IMR-90 (cell line): ENCODE results near the gene PTPRO. TPM values are rescaled to one million over a fixed set of nuclear protein-coding genes. Genes with fewer than 3 reads are reported as not detected.

Experiments used
- ATAC-seq: fragments of 200-7000 bp; cut with Tn5 transposase; 2 replicates; pipeline ENCODE4 v1.9.1; 2020; ENCODE audit warnings: low read depth, mild to moderate bottlenecking, moderate library complexity
- BruUV-seq: library from RNA; stranded (reverse); fragments of 400-500 nt; replicated peaks from 2 replicates; lab custom pipeline; 2021; lab: Mats Ljungman, UMichigan
- CTCF ChIA-PET: fragments of 300-600 bp; formaldehyde crosslinking; extraction: SDS; loops from one replicate; lab custom pipeline; 2021; ENCODE audit warnings: antibody characterized with exemption; lab: Yijun Ruan, JAX
- POLR2A ChIA-PET: fragments of 300-600 bp; sonication (Branson Sonifier 250); formaldehyde crosslinking; loops from one replicate; lab custom pipeline; 2022; ENCODE audit warnings: antibody characterized with exemption; ENCODE audit not compliant: unreplicated experiment; lab: Charles Lee
- DNase-seq: peaks from one replicate; pipeline ENCODE4 v3.0.0; 2013
- H2AFZ ChIP-seq: replicated peaks from 2 replicates; pipeline ENCODE3; 2013; ENCODE audit warnings: low read length, mild to moderate bottlenecking; ENCODE audit not compliant: poor library complexity
- H2AK5ac ChIP-seq: 2 replicates; pipeline ENCODE4 v1.6.1; 2013; ENCODE audit warnings: low read depth, low read length, inconsistent platforms
- H2AK9ac ChIP-seq: replicated peaks from 2 replicates; pipeline ENCODE3; 2013; ENCODE audit warnings: mild to moderate bottlenecking, low read depth, low read length, moderate library complexity; ENCODE audit not compliant: poor library complexity
- H2BK120ac ChIP-seq: 2 replicates; pipeline ENCODE4 v1.6.1; 2013; ENCODE audit warnings: low read depth, low read length, inconsistent platforms
- H2BK15ac ChIP-seq: 3 replicates; pipeline ENCODE4 v1.6.1; 2013; ENCODE audit warnings: low read depth, low read length, inconsistent platforms
- H2BK20ac ChIP-seq: 2 replicates; pipeline ENCODE4 v1.6.1; 2013; ENCODE audit warnings: low read depth, mild to moderate bottlenecking, inconsistent platforms, low read length, moderate library complexity
- H2BK5ac ChIP-seq: 2 replicates; pipeline ENCODE4 v1.6.1; 2013; ENCODE audit warnings: mild to moderate bottlenecking, low read depth, low read length, inconsistent platforms; ENCODE audit not compliant: poor library complexity, severe bottlenecking
- H3K14ac ChIP-seq: replicated peaks from 2 replicates; pipeline ENCODE4 v1.6.1; 2013; ENCODE audit warnings: low read depth, low read length, inconsistent platforms
- H3K18ac ChIP-seq: 2 replicates; pipeline ENCODE4 v1.6.1; 2013; ENCODE audit warnings: low read depth, low read length, control low read depth
- H3K23ac ChIP-seq: 2 replicates; pipeline ENCODE4 v1.6.1; 2013; ENCODE audit warnings: low read depth, low read length, inconsistent platforms
- H3K27ac ChIP-seq: 2 replicates; pipeline ENCODE4 v1.5.1; 2013; ENCODE audit warnings: mild to moderate bottlenecking, control low read depth, low read length; ENCODE audit not compliant: insufficient read depth
- H3K27me3 ChIP-seq: 2 replicates; pipeline ENCODE4 v1.6.1; 2013; ENCODE audit warnings: low read length; ENCODE audit not compliant: control insufficient read depth, insufficient read depth
- H3K36me3 ChIP-seq: 2 replicates; pipeline ENCODE4 v1.6.1; 2013; ENCODE audit warnings: low read length, mixed read lengths; ENCODE audit not compliant: control insufficient read depth, insufficient read depth
- H3K4ac ChIP-seq: 2 replicates; pipeline ENCODE4 v1.6.1; 2013; ENCODE audit warnings: low read depth, low read length, inconsistent platforms
- H3K4me1 ChIP-seq: 2 replicates; pipeline ENCODE4 v1.6.1; 2013; ENCODE audit warnings: low read length, mixed read lengths; ENCODE audit not compliant: control insufficient read depth, insufficient read depth
- H3K4me2 ChIP-seq: 2 replicates; pipeline ENCODE4 v1.6.1; 2013; ENCODE audit warnings: low read depth, mild to moderate bottlenecking, control low read depth, low read length, moderate library complexity
- H3K4me3 ChIP-seq: 2 replicates; pipeline ENCODE4 v1.5.1; 2013; ENCODE audit warnings: low read depth, mild to moderate bottlenecking, control low read depth, low read length, moderate library complexity; ENCODE audit not compliant: insufficient read depth
- H3K56ac ChIP-seq: 2 replicates; pipeline ENCODE4 v1.6.1; 2013; ENCODE audit warnings: low read length, inconsistent platforms; ENCODE audit not compliant: insufficient read depth; ENCODE audit errors: extremely low read depth
- H3K79me1 ChIP-seq, 2 experiments: 2 replicates each; pipeline ENCODE4 v1.6.1; 2013; ENCODE audit warnings: low read length in 2 of 2, inconsistent platforms in 1 of 2, low read depth in 1 of 2
- H3K9ac ChIP-seq: 2 replicates; pipeline ENCODE4 v1.6.1; 2013; ENCODE audit warnings: low read depth, low read length, control low read depth
- H3K9me1 ChIP-seq: 2 replicates; pipeline ENCODE4 v1.6.1; 2013; ENCODE audit warnings: low read length, inconsistent platforms; ENCODE audit not compliant: insufficient read depth
- H3K9me3 ChIP-seq: 2 replicates; pipeline ENCODE4 v1.6.1; 2013; ENCODE audit warnings: low read length; ENCODE audit not compliant: control insufficient read depth, insufficient read depth
- H4K20me1 ChIP-seq: 2 replicates; pipeline ENCODE4 v1.6.1; 2013; ENCODE audit warnings: low read length, inconsistent platforms; ENCODE audit not compliant: insufficient read depth
- H4K5ac ChIP-seq: 2 replicates; pipeline ENCODE4 v1.6.1; 2013; ENCODE audit warnings: mild to moderate bottlenecking, low read depth, low read length, control low read depth
- H4K8ac ChIP-seq, 2 experiments: 2 replicates each; pipeline ENCODE4 v1.6.1; 2013; ENCODE audit warnings: low read depth in 2 of 2, low read length in 2 of 2, control low read depth in 1 of 2, inconsistent platforms in 1 of 2
- H4K91ac ChIP-seq: 2 replicates; pipeline ENCODE4 v1.6.1; 2013; ENCODE audit warnings: low read depth, low read length, inconsistent platforms; ENCODE audit not compliant: insufficient read depth
- CHD1 ChIP-seq: IDR thresholded peaks from 2 replicates; pipeline ENCODE4 v1.6.1; 2012; ENCODE audit warnings: low read depth, low read length, improper control_type of control experiment
- CTCF ChIP-seq: conservative IDR thresholded peaks from 2 replicates; pipeline ENCODE4 v1.5.1; 2012; ENCODE audit warnings: mild to moderate bottlenecking, low read depth, low read length, improper control_type of control experiment
- MAFK ChIP-seq: IDR thresholded peaks from 2 replicates; pipeline ENCODE4 v1.6.1; 2012; ENCODE audit warnings: low read depth, low read length, improper control_type of control experiment
- MAZ ChIP-seq: IDR thresholded peaks from 2 replicates; pipeline ENCODE4 v1.6.1; 2012; ENCODE audit warnings: low read depth, mild to moderate bottlenecking, low read length, improper control_type of control experiment, moderate library complexity, borderline replicate concordance
- MXI1 ChIP-seq: IDR thresholded peaks from 2 replicates; pipeline ENCODE4 v1.6.1; 2012; ENCODE audit warnings: low read depth, mild to moderate bottlenecking, low read length, moderate library complexity, borderline replicate concordance
- NFE2L2 ChIP-seq: fragments of 150-350 bp; IDR thresholded peaks from 2 replicates; pipeline ENCODE4 v1.6.1; 2016; ENCODE audit warnings: low read depth, mild to moderate bottlenecking, low read length
- RFX5 ChIP-seq: IDR thresholded peaks from 2 replicates; pipeline ENCODE4 v1.8.0; 2012; ENCODE audit warnings: low read depth, mild to moderate bottlenecking, low read length, moderate library complexity
- SMC3 ChIP-seq: fragments of 150-350 bp; IDR thresholded peaks from 2 replicates; pipeline ENCODE4 v1.6.1; 2016; ENCODE audit warnings: low read depth, mild to moderate bottlenecking, antibody characterized with exemption, low read length, moderate library complexity
- WGBS, 2 experiments: methylation state at CpG; one replicate each; pipeline versions ENCODE4 v1.1.5 to v1.1.7; 2013; ENCODE audit warnings: missing lambda C conversion rate in 2 of 2; ENCODE audit not compliant: insufficient read length in 1 of 2; ENCODE audit errors: extremely low coverage in 2 of 2; 5-methylcytosine and 5-hydroxymethylcytosine counted together
- dilution Hi-C: fragments of 300-500 bp; cut with HindIII; formaldehyde crosslinking; loops from one replicate; pipeline ENCODE4 v1.14.3; 2018; ENCODE audit warnings: low sequenced_read_pairs; ENCODE audit not compliant: unreplicated experiment
- in situ Hi-C: fragments of 300-500 bp; cut with MboI; formaldehyde crosslinking; loops from 3 replicates; pipeline ENCODE4 v1.14.3; 2019; ENCODE audit warnings: low sequenced_read_pairs, inconsistent platforms, mixed read lengths
- intact Hi-C: fragments of 100-400 bp; cut with micrococcal nuclease; formaldehyde crosslinking; loops from 2 replicates; pipeline ENCODE4 v1.10.0; 2022
- polyA plus RNA-seq, 3 experiments: library from polyadenylated mRNA; depleted of rRNA; stranded (reverse); fragments of >200 nt; gene quantifications; 2 replicates each; pipeline ENCODE4 v1.2.3, GENCODE V29; 2012; ENCODE audit warnings: low replicate concordance in 1 of 3
- total RNA-seq: library from RNA; depleted of rRNA; stranded (reverse); fragments of >200 nt; gene quantifications from 2 replicates; pipeline ENCODE4 v1.2.3, GENCODE V29; 2012

Gene PTPRO
- total and polyA plus RNA-seq, 2 of the 4 experiments (the other 2 are of a cell fraction), result 0.03 to 0.18 TPM

GRCh38 chr12:15596174-15596573, 273.9 kb downstream of the PTPRO start:
- no peak overlapping the region for H3K4me2 ChIP-seq
- WGBS, 2 experiments, result no CpG with 5 or more reads among the region's 5 CpGs
- no peak overlapping the region for H2AK5ac ChIP-seq
- 0 out of 2 replicates have a peak, but pooled peaks cover 3% of the 10 kb centered on the region for H3K4me1 ChIP-seq
- H3K18ac ChIP-seq, result no peak overlapping the region
- H3K27me3 ChIP-seq, result no peaks in the 10 kb centered on the region
- H3K79me1 ChIP-seq, result no peaks in the 10 kb centered on the region
- 0 out of 2 replicates have a peak overlapping the region, but pooled peaks have one; percentile 6 for H3K4ac ChIP-seq
- dilution Hi-C loops (no loop called here), intact Hi-C loops (no loop called here), in situ Hi-C loops (loop anchor here (5.0 kb wide), 1 partner anchor 256 kb away; no protein-coding TSS in a partner anchor)
- no peak overlapping the region for H2AFZ ChIP-seq
- no peak overlapping the region for H4K5ac ChIP-seq
- H3K9me1 ChIP-seq, result no peaks in the 10 kb centered on the region; the same call in 1 of the 2 replicates
- H3K4me3 ChIP-seq, result no peak overlapping the region
- H3K14ac ChIP-seq, result no peak overlapping the region
- H2AK9ac ChIP-seq, result no peak overlapping the region
- H2BK15ac ChIP-seq, result no peak overlapping the region
- no peak overlapping the region for H3K27ac ChIP-seq
- ChIA-PET CTCF (interaction anchor here (0.5 to 1.0 kb wide), 2 partner anchors 12 to 799 kb away, joined by 3 read pairs; no protein-coding TSS in a partner anchor), POLR2A (no interaction called here)
- no peak overlapping the region for H3K23ac ChIP-seq
- H4K20me1 ChIP-seq, result no peaks in the 10 kb centered on the region
- no peak overlapping the region for H3K56ac ChIP-seq
- H3K9me3 ChIP-seq, result no peaks in the 10 kb centered on the region
- no peak for DNase-seq
- TF ChIP-seq MAZ, result no peak
- TF ChIP-seq MXI1, result no peak
- TF ChIP-seq RFX5, result no peak
- TF ChIP-seq SMC3, result no peak
- TF ChIP-seq CTCF, result no peak
- no peak for TF ChIP-seq MAFK
- no peak for TF ChIP-seq NFE2L2
- no peak for TF ChIP-seq CHD1
- H2BK120ac ChIP-seq, result no peak overlapping the region
- no peak overlapping the region for H2BK20ac ChIP-seq
- no peaks in the 10 kb centered on the region for H3K36me3 ChIP-seq
- H4K91ac ChIP-seq, result no peak overlapping the region
- no peak overlapping the region for H2BK5ac ChIP-seq
- BruUV-seq, result no TSS peak
- no peak for ATAC-seq
- no peak overlapping the region for H4K8ac ChIP-seq
- no peak overlapping the region for H3K9ac ChIP-seq
